ENCODE results near the gene ZC3H12A.

ZC3H12A gene

GRCh38 chr1:37479255-37480124, 5.1 kb downstream of the ZC3H12A start:
- peaks cover 93% of the 10 kb centered on the region for H3K36me3 ChIP-seq (ENCODE audit: control insufficient read depth, low read length)
- H3K79me2 ChIP-seq (ENCODE audit: control insufficient read depth, low read length): peaks cover 61% of the 10 kb centered on the region
- peak overlapping the region; percentile 82 for H3K4me2 ChIP-seq (ENCODE audit: low read length)
- no peaks in the 10 kb centered on the region for H3K27me3 ChIP-seq (ENCODE audit: control insufficient read depth, low read length)
- H3K4me1 ChIP-seq (ENCODE audit: control insufficient read depth, low read length): peaks cover 44% of the 10 kb centered on the region
- H3K27ac ChIP-seq (ENCODE audit: low read depth, low read length): peak overlapping the region; percentile 85
- peaks cover 20% of the 10 kb centered on the region for H3F3A ChIP-seq (ENCODE audit: control insufficient read depth, insufficient read depth)
- H3K9me3 ChIP-seq (ENCODE audit: control insufficient read depth, insufficient read depth, low read length): no peaks in the 10 kb centered on the region
- no peak for TF ChIP-seq CTCF (IDR thresholded peaks at IDR 0.05; ENCODE audit: low read depth, low read length, poor library complexity, severe bottlenecking)
- TF ChIP-seq EZH2phosphoT487 (IDR thresholded peaks at IDR 0.05; ENCODE audit: borderline replicate concordance, low read length): no peak
- H3K9me2 ChIP-seq (replicated peaks; ENCODE audit: control insufficient read depth, low read length): no peaks in the 10 kb centered on the region
- H3K4me3 ChIP-seq (ENCODE audit: low read length): peak overlapping the region; percentile 95
- H4K20me1 ChIP-seq (ENCODE audit: control insufficient read depth, insufficient read depth, low read depth, low read length): peaks cover 10% of the 10 kb centered on the region; the same call in 1 of the 2 replicates

GRCh38 chr1:37480125-37480466, 5.7 kb downstream of the ZC3H12A start:
- Histone ChIP-seq H3K27ac (ENCODE audit: low read depth, low read length) (peak overlapping the region; percentile 85), H3K4me3 (ENCODE audit: low read length) (peak overlapping the region; percentile 95), H3K79me2 (ENCODE audit: control insufficient read depth, low read length) (peaks cover 55% of the 10 kb centered on the region), H3K9me3 (ENCODE audit: control insufficient read depth, insufficient read depth, low read length) (no peaks in the 10 kb centered on the region), H3K36me3 (ENCODE audit: control insufficient read depth, low read length) (peaks cover 89% of the 10 kb centered on the region), H3K4me2 (ENCODE audit: low read length) (peak overlapping the region; percentile 82), H3K27me3 (ENCODE audit: control insufficient read depth, low read length) (no peaks in the 10 kb centered on the region), H4K20me1 (ENCODE audit: control insufficient read depth, insufficient read depth, low read depth, low read length) (peaks cover 10% of the 10 kb centered on the region; the same call in 1 of the 2 replicates), H3K9me2 (replicated peaks; ENCODE audit: control insufficient read depth, low read length) (no peaks in the 10 kb centered on the region), H3F3A (ENCODE audit: control insufficient read depth, insufficient read depth) (peaks cover 20% of the 10 kb centered on the region), H3K4me1 (ENCODE audit: control insufficient read depth, low read length) (peaks cover 44% of the 10 kb centered on the region)
- TF ChIP-seq CTCF (IDR thresholded peaks at IDR 0.05; ENCODE audit: low read depth, low read length, poor library complexity, severe bottlenecking) (no peak), EZH2phosphoT487 (IDR thresholded peaks at IDR 0.05; ENCODE audit: borderline replicate concordance, low read length) (no peak)

GRCh38 chr1:37480581-37481288, 6.4 kb downstream of the ZC3H12A start:
- Histone ChIP-seq H3K79me2 (ENCODE audit: control insufficient read depth, low read length) (peaks cover 48% of the 10 kb centered on the region), H3K36me3 (ENCODE audit: control insufficient read depth, low read length) (peaks cover 86% of the 10 kb centered on the region), H3K4me3 (ENCODE audit: low read length) (no peak overlapping the region), H3K9me2 (replicated peaks; ENCODE audit: control insufficient read depth, low read length) (no peaks in the 10 kb centered on the region), H3F3A (ENCODE audit: control insufficient read depth, insufficient read depth) (peaks cover 20% of the 10 kb centered on the region), H3K4me1 (ENCODE audit: control insufficient read depth, low read length) (peaks cover 44% of the 10 kb centered on the region), H3K27ac (ENCODE audit: low read depth, low read length) (0 out of 2 replicates have a peak overlapping the region, but pooled peaks have one; percentile 85), H3K4me2 (ENCODE audit: low read length) (no peak overlapping the region), H3K9me3 (ENCODE audit: control insufficient read depth, insufficient read depth, low read length) (no peaks in the 10 kb centered on the region), H3K27me3 (ENCODE audit: control insufficient read depth, low read length) (no peaks in the 10 kb centered on the region), H4K20me1 (ENCODE audit: control insufficient read depth, insufficient read depth, low read depth, low read length) (peaks cover 10% of the 10 kb centered on the region; the same call in 1 of the 2 replicates)
- no peak for TF ChIP-seq EZH2phosphoT487 (IDR thresholded peaks at IDR 0.05; ENCODE audit: borderline replicate concordance, low read length)
- TF ChIP-seq CTCF (IDR thresholded peaks at IDR 0.05; ENCODE audit: low read depth, low read length, poor library complexity, severe bottlenecking): no peak
